Hepatocyte (in vitro differentiated cells): Measurements from ENCODE around the gene ARID2. TPM values are rescaled to one million over a fixed set of nuclear protein-coding genes. Genes with fewer than 3 reads are reported as not detected.

ENCODE experiments used
- DNase-seq: peaks from one replicate; pipeline ENCODE4 v3.0.0-alpha.2; 2016; ENCODE audit warnings: low spot score
- H2AFZ ChIP-seq: fragments of 200-600 bp; sonication (generic); 2 replicates; pipeline ENCODE4 v1.6.0; 2016; ENCODE audit warnings: antibody characterized with exemption, mild to moderate bottlenecking
- H3K27ac ChIP-seq: fragments of 200-600 bp; sonication (generic); 2 replicates; pipeline ENCODE4 v1.5.1; 2016; ENCODE audit warnings: mild to moderate bottlenecking
- H3K27me3 ChIP-seq: fragments of 200-600 bp; sonication (generic); 2 replicates; pipeline ENCODE4 v1.6.1; 2016
- H3K36me3 ChIP-seq: fragments of 200-600 bp; sonication (generic); replicated peaks from 2 replicates; pipeline ENCODE4 v1.5.1; 2016; ENCODE audit warnings: low read depth; ENCODE audit not compliant: insufficient read depth
- H3K4me1 ChIP-seq: fragments of 200-600 bp; sonication (generic); 2 replicates; pipeline ENCODE4 v1.5.1; 2016; ENCODE audit warnings: mild to moderate bottlenecking, moderate library complexity; ENCODE audit not compliant: insufficient read depth
- H3K4me2 ChIP-seq: fragments of 200-600 bp; sonication (generic); 2 replicates; pipeline ENCODE4 v1.6.0; 2016
- H3K4me3 ChIP-seq: fragments of 200-600 bp; sonication (generic); 2 replicates; pipeline ENCODE4 v1.5.1; 2016; ENCODE audit warnings: mild to moderate bottlenecking
- H3K79me2 ChIP-seq: fragments of 200-600 bp; sonication (generic); 2 replicates; pipeline ENCODE4 v1.6.0; 2017; ENCODE audit warnings: mild to moderate bottlenecking
- H3K9me2 ChIP-seq: fragments of 200-600 bp; sonication (generic); replicated peaks from 2 replicates; pipeline ENCODE4 v1.6.0; 2017; ENCODE audit warnings: mild to moderate bottlenecking; ENCODE audit not compliant: insufficient read depth
- H3K9me3 ChIP-seq: fragments of 200-600 bp; sonication (generic); 2 replicates; pipeline ENCODE4 v1.5.1; 2016; ENCODE audit warnings: low read depth, mild to moderate bottlenecking
- H4K20me1 ChIP-seq: fragments of 200-600 bp; sonication (generic); 2 replicates; pipeline ENCODE4 v1.6.0; 2016; ENCODE audit warnings: mild to moderate bottlenecking; ENCODE audit not compliant: insufficient read depth, poor library complexity, severe bottlenecking
- CTCF ChIP-seq: fragments of 200-600 bp; sonication (generic); IDR thresholded peaks from 2 replicates; pipeline ENCODE4 v1.5.1; 2016; ENCODE audit warnings: antibody characterized with exemption, mild to moderate bottlenecking; ENCODE audit not compliant: poor library complexity
- EZH2 ChIP-seq: fragments of 200-600 bp; sonication (generic); IDR thresholded peaks from 2 replicates; pipeline ENCODE4 v1.6.1; 2016; ENCODE audit warnings: antibody characterized with exemption, mild to moderate bottlenecking, borderline replicate concordance
- EZH2phosphoT487 ChIP-seq: fragments of 200-600 bp; sonication (generic); IDR thresholded peaks from one replicate; pipeline ENCODE4 v1.6.1; 2018; ENCODE audit warnings: antibody characterized with exemption, mild to moderate bottlenecking, low read depth, moderate library complexity; ENCODE audit not compliant: unreplicated experiment, severe bottlenecking
- WGBS: methylation state at CpG from one replicate; pipeline ENCODE4 v1.1.6; 2016; ENCODE audit warnings: low lambda C conversion rate; ENCODE audit errors: missing lambda C conversion rate; 5-methylcytosine and 5-hydroxymethylcytosine counted together
- polyA plus RNA-seq: library from polyadenylated mRNA; unstranded; fragments of >200 nt; fragmentation: Nextera tagmentation; extraction: Ambion mirVana; gene quantifications from 2 replicates; pipeline ENCODE4 v1.2.1, GENCODE V29; 2016
- total RNA-seq: library from RNA; depleted of rRNA; stranded (reverse); fragments of >200 nt; gene quantifications from 2 replicates; pipeline ENCODE4 v1.2.3, GENCODE V29; 2014

ARID2 gene
- total and polyA plus RNA-seq, 2 experiments from 2014 or later: 11.9 to 29.7 TPM

- Histone ChIP-seq H3K4me3 (no peak overlapping the region), H3K4me2 (no peak overlapping the region), H2AFZ (no peak overlapping the region), H3K36me3 (no peaks in the 10 kb centered on the region), H4K20me1 (no peaks in the 10 kb centered on the region), H3K79me2 (no peaks in the 10 kb centered on the region), H3K9me2 (no peaks in the 10 kb centered on the region), H3K27ac (no peak overlapping the region), H3K4me1 (peaks cover 9% of the 10 kb centered on the region), H3K9me3 (no peaks in the 10 kb centered on the region), H3K27me3 (no peaks in the 10 kb centered on the region)
- no peak for DNase-seq
- 59% methylated on average over 4 of the region's 4 CpGs for WGBS
- no peak for TF ChIP-seq EZH2phosphoT487
- no peak for TF ChIP-seq EZH2
- no peak for TF ChIP-seq CTCF
Measured at GRCh38 chr12:45909041-45909713, 179.7 kb downstream of the ARID2 start.

DNA sequence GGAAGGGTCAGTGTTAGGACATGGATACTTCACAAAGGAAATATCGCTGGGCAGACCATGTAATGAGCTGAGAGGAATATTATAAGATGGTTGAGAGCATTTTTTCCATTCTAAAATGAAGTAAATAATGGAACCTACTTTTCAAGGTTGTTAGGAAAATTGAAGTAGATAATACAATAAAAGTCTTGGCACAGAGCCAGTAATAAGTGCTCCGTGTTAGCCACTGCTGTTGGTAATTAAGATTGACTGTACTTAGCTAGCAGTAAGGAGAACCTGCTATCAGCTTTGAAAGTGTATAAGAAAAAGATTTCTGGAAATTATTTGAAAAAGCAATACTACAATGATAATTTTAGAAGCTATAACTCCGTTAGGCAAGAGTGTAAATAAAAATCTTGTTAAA is 183.3 kb downstream of the ARID2 start:
- H3K4me1 ChIP-seq: peaks cover 6% of the 10 kb centered on the region
- H3K4me2 ChIP-seq: no peak overlapping the region
- no peak for DNase-seq
- no peaks in the 10 kb centered on the region for H4K20me1 ChIP-seq
- TF ChIP-seq EZH2phosphoT487 (no peak), CTCF (no peak), EZH2 (no peak)
- no peaks in the 10 kb centered on the region for H3K79me2 ChIP-seq
- no peaks in the 10 kb centered on the region for H3K27me3 ChIP-seq
- H3K9me2 ChIP-seq: no peaks in the 10 kb centered on the region
- H3K36me3 ChIP-seq: no peaks in the 10 kb centered on the region
- H3K9me3 ChIP-seq: no peaks in the 10 kb centered on the region
- H3K27ac ChIP-seq: no peak overlapping the region
- H3K4me3 ChIP-seq: no peak overlapping the region
- 62% methylated on average over 3 of the region's 3 CpGs for WGBS
- no peak overlapping the region for H2AFZ ChIP-seq

GRCh38 chr12:45913631-45914030 is 184.1 kb downstream of the ARID2 start:
- no peaks in the 10 kb centered on the region for H3K9me2 ChIP-seq
- no peaks in the 10 kb centered on the region for H3K27me3 ChIP-seq
- no peak for TF ChIP-seq CTCF
- H4K20me1 ChIP-seq: no peaks in the 10 kb centered on the region
- H3K9me3 ChIP-seq: no peaks in the 10 kb centered on the region
- no peaks in the 10 kb centered on the region for H3K79me2 ChIP-seq
- no peaks in the 10 kb centered on the region for H3K36me3 ChIP-seq
- WGBS: 64% methylated on average over 2 of the region's 2 CpGs
- H3K4me3 ChIP-seq: no peak overlapping the region
- H2AFZ ChIP-seq: no peak overlapping the region
- no peak overlapping the region for H3K27ac ChIP-seq
- H3K4me2 ChIP-seq: no peak overlapping the region
- H3K4me1 ChIP-seq: peaks cover 6% of the 10 kb centered on the region
- DNase-seq: no peak

DNA sequence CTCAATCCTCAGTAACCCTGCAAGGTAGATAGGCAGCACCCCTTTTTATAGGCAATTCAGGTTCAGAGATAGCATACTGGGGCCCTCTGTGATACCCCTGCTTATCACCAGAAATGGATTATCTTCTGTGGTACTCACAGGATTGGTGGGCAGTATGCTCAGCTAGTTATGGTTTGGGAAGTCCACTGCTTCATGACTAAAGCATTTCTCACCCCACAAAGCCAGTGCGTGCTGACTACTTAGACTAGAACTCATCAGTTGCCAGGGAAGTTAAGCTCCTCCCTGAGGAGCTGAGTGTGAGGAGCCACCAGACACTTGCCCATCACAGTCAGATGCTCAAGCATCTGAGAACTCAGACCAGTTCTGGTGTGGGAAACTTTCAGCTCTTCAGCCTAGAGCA is 184.6 kb downstream of the ARID2 start:
- Histone ChIP-seq H3K4me3 (no peak overlapping the region), H3K4me1 (peaks cover 6% of the 10 kb centered on the region), H3K27me3 (no peaks in the 10 kb centered on the region), H4K20me1 (no peaks in the 10 kb centered on the region), H3K79me2 (no peaks in the 10 kb centered on the region), H3K9me3 (no peaks in the 10 kb centered on the region), H3K36me3 (no peaks in the 10 kb centered on the region), H2AFZ (no peak overlapping the region), H3K27ac (no peak overlapping the region), H3K9me2 (no peaks in the 10 kb centered on the region), H3K4me2 (no peak overlapping the region)
- TF ChIP-seq CTCF: no peak
- DNase-seq: peak; percentile 18
- 50% methylated on average over 1 of the region's 1 CpG for WGBS
